ENCODE results near the gene TTYH1. TPM values are rescaled to one million over a fixed set of nuclear protein-coding genes. Genes with fewer than 3 reads are reported as not detected.
"Not testable (repeated sequence)": the region's sequence is repeated elsewhere in the genome, so short reads cannot be mapped to it uniquely, and the experiment has no call there.

TTYH1 gene
- total RNA-seq, 2 donors from 2014 or later, result 1.0 to 2.0 TPM

- Mint-ChIP-seq H3K27ac (no peak overlapping the region), H3K4me1 (no peaks in the 10 kb centered on the region), H3K4me3 (no peak overlapping the region), H3K9me3 (peaks cover 2% of the 10 kb centered on the region), H3K36me3 (ENCODE audit: low read depth) (no peaks in the 10 kb centered on the region), H3K27me3 (ENCODE audit: insufficient read depth) (peaks cover 20% of the 10 kb centered on the region)
- Histone ChIP-seq H3K9ac (ENCODE audit: extremely low read depth, low read length, poor library complexity, severe bottlenecking) (no peak overlapping the region), H3K4me1 (ENCODE audit: control insufficient read depth, insufficient read depth, low read length) (no peaks in the 10 kb centered on the region), H3K36me3 (ENCODE audit: control insufficient read depth, insufficient read depth, low read length) (no peaks in the 10 kb centered on the region), H3K9me3 (ENCODE audit: control insufficient read depth, low read length) (no peaks in the 10 kb centered on the region), H3K27me3 (ENCODE audit: control insufficient read depth, insufficient read depth, low read length, poor library complexity, severe bottlenecking) (no peaks in the 10 kb centered on the region), H3K27ac (ENCODE audit: low read depth, low read length) (no peak overlapping the region), H3K4me3 (ENCODE audit: low read length) (no peak overlapping the region)
- 91 to 93% methylated on average over 5 to 13 of the region's 16 CpGs for WGBS, 2 experiments (ENCODE audit: insufficient coverage in 1 of 2, insufficient read length in 1 of 2)
- no peak for TF ChIP-seq CTCF (conservative IDR thresholded peaks at IDR 0.05)
- DNase-seq, result no peak
Measured at GRCh38 chr19:54373781-54374631, 41.3 kb upstream of the TTYH1 start.

- not testable (repeated sequence) for H3K4me1 Mint-ChIP-seq; H3K4me3 ChIP-seq (ENCODE audit: low read length); H3K27ac ChIP-seq (ENCODE audit: low read depth, low read length); DNase-seq; H3K4me3 Mint-ChIP-seq; H3K9me3 ChIP-seq (ENCODE audit: control insufficient read depth, low read length); H3K27me3 ChIP-seq (ENCODE audit: control insufficient read depth, insufficient read depth, low read length, poor library complexity, severe bottlenecking); H3K36me3 Mint-ChIP-seq (ENCODE audit: low read depth); H3K27ac Mint-ChIP-seq; H3K36me3 ChIP-seq (ENCODE audit: control insufficient read depth, insufficient read depth, low read length); H3K9me3 Mint-ChIP-seq; H3K9ac ChIP-seq (ENCODE audit: extremely low read depth, low read length, poor library complexity, severe bottlenecking); H3K4me1 ChIP-seq (ENCODE audit: control insufficient read depth, insufficient read depth, low read length)
- 90 to 92% methylated on average over 11 to 23 of the region's 28 CpGs for WGBS, 2 experiments (ENCODE audit: insufficient coverage in 1 of 2, insufficient read length in 1 of 2)
- peaks cover 24% of the 10 kb centered on the region for H3K27me3 Mint-ChIP-seq (ENCODE audit: insufficient read depth)
Measured at GRCh38 chr19:54375181-54375938, 39.9 kb upstream of the TTYH1 start.

DNA sequence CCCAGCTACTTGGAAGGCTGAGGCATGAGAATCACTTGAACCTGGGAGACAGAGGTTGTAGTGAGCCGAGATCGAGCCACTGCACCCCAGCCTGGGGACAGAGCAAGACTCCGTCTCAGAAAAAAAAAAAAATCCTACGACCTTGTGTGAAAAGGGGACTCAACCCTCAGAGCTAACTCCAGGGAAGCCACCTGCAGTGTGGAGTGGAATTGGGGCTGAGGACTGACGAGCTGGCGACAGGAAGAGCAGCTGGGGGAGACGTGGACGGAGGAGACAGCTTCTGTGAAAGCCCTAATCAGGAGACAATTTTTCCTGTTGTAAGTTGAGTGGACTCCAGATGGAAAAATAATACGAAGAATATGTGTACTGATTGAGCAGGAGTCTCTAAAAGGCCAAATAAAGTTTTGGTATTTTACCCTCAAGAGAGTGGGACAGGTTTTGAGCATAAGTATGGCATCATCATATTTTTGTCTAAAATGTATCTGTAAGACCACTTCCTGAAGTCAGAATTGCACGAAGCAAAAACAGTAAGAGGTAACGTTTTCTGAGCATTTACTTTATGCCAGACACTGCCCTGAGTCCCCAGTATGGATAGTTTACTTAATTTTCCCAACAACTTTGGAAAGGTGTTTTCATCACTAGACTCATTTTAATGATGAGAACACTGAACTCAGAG lies 38.5 kb upstream of the TTYH1 start:
- no peak overlapping the region for H3K27ac Mint-ChIP-seq
- WGBS, 2 experiments (ENCODE audit: insufficient coverage in 1 of 2, insufficient read length in 1 of 2), result 77 to 86% methylated on average over 8 to 11 of the region's 11 CpGs

More for the DNA sequence above, 38.5 kb upstream of the TTYH1 start:
- Histone ChIP-seq H3K4me1 (ENCODE audit: control insufficient read depth, insufficient read depth, low read length) (no peaks in the 10 kb centered on the region), H3K9ac (ENCODE audit: extremely low read depth, low read length, poor library complexity, severe bottlenecking) (no peak overlapping the region), H3K9me3 (ENCODE audit: control insufficient read depth, low read length) (no peaks in the 10 kb centered on the region), H3K36me3 (ENCODE audit: control insufficient read depth, insufficient read depth, low read length) (no peaks in the 10 kb centered on the region), H3K27ac (ENCODE audit: low read depth, low read length) (no peak overlapping the region), H3K27me3 (ENCODE audit: control insufficient read depth, insufficient read depth, low read length, poor library complexity, severe bottlenecking) (no peaks in the 10 kb centered on the region), H3K4me3 (ENCODE audit: low read length) (no peak overlapping the region)
- Mint-ChIP-seq H3K9me3 (peaks cover 2% of the 10 kb centered on the region), H3K27me3 (ENCODE audit: insufficient read depth) (peaks cover 28% of the 10 kb centered on the region), H3K36me3 (ENCODE audit: low read depth) (no peaks in the 10 kb centered on the region), H3K4me3 (no peak overlapping the region), H3K4me1 (no peaks in the 10 kb centered on the region)
- DNase-seq, result no peak
- TF ChIP-seq CTCF (conservative IDR thresholded peaks at IDR 0.05), result no peak
